ENCODE results near the gene KIF3A.

DNA sequence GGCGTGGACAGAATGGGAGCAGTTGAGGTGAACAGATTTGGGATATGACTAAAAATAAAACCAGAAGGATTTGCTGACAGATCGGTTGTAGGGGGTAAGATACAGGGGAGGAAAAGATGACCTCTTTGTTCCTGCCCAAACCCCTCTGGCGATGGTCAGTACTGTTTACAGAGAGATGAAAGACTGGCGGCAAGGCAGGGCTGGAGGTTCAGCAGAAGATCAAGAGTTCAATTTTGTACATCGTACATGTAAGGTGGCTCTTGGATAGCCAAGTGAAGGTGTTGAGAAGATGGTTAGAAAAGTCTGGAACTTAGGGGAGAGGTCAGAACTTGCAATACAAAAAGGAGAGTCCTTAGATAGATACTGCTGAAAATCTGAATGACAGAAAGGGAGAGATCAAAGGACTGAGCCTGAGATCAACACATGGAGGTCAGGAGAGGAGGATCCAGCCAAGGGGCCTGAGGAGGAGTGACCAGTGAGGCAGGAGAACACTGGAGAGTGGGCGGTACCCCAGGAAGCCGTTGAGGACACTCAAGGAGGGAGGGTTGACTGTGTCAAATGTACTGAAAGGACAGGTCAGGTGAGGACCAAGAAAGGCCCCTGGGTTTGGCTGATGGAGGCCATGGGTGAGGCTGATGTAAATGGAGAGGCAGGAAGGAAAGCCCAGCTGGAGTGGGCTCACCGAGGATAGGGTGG lies 56.4 kb downstream of the KIF3A start:
- TF ChIP-seq POLR2AphosphoS5 (IDR thresholded peaks at IDR 0.05), result no peak
- TF ChIP-seq EP300 (conservative IDR thresholded peaks at IDR 0.05; ENCODE audit: poor library complexity, severe bottlenecking), result no peak
- no peak for TF ChIP-seq RAD21 (conservative IDR thresholded peaks at IDR 0.05)
- TF ChIP-seq, protein P1, sequence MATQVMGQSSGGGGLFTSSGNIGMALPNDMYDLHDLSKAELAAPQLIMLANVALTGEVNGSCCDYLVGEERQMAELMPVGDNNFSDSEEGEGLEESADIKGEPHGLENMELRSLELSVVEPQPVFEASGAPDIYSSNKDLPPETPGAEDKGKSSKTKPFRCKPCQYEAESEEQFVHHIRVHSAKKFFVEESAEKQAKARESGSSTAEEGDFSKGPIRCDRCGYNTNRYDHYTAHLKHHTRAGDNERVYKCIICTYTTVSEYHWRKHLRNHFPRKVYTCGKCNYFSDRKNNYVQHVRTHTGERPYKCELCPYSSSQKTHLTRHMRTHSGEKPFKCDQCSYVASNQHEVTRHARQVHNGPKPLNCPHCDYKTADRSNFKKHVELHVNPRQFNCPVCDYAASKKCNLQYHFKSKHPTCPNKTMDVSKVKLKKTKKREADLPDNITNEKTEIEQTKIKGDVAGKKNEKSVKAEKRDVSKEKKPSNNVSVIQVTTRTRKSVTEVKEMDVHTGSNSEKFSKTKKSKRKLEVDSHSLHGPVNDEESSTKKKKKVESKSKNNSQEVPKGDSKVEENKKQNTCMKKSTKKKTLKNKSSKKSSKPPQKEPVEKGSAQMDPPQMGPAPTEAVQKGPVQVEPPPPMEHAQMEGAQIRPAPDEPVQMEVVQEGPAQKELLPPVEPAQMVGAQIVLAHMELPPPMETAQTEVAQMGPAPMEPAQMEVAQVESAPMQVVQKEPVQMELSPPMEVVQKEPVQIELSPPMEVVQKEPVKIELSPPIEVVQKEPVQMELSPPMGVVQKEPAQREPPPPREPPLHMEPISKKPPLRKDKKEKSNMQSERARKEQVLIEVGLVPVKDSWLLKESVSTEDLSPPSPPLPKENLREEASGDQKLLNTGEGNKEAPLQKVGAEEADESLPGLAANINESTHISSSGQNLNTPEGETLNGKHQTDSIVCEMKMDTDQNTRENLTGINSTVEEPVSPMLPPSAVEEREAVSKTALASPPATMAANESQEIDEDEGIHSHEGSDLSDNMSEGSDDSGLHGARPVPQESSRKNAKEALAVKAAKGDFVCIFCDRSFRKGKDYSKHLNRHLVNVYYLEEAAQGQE (IDR thresholded peaks at IDR 0.05; ENCODE audit: borderline replicate concordance), result no peak
- TF ChIP-seq, protein P2, sequence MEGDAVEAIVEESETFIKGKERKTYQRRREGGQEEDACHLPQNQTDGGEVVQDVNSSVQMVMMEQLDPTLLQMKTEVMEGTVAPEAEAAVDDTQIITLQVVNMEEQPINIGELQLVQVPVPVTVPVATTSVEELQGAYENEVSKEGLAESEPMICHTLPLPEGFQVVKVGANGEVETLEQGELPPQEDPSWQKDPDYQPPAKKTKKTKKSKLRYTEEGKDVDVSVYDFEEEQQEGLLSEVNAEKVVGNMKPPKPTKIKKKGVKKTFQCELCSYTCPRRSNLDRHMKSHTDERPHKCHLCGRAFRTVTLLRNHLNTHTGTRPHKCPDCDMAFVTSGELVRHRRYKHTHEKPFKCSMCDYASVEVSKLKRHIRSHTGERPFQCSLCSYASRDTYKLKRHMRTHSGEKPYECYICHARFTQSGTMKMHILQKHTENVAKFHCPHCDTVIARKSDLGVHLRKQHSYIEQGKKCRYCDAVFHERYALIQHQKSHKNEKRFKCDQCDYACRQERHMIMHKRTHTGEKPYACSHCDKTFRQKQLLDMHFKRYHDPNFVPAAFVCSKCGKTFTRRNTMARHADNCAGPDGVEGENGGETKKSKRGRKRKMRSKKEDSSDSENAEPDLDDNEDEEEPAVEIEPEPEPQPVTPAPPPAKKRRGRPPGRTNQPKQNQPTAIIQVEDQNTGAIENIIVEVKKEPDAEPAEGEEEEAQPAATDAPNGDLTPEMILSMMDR (IDR thresholded peaks at IDR 0.05; ENCODE audit: poor library complexity, severe bottlenecking), result no peak

All from neural cell (in vitro differentiated cells).